Neural cell (in vitro differentiated cells): Measurements from ENCODE around the gene RNF144B. TPM values are rescaled to one million over a fixed set of nuclear protein-coding genes. Genes with fewer than 3 reads are reported as not detected.

Source experiments
- H2AFZ ChIP-seq: fragments of 200-600, 300-800 bp; sonication (generic), shearing (Covaris generic); 2 replicates; pipeline ENCODE4 v1.6.0; 2014; ENCODE audit warnings: low read depth, mild to moderate bottlenecking, antibody characterized with exemption, low read length, moderate library complexity
- H3F3A ChIP-seq: fragments of 200-600 bp; shearing (Covaris generic); 2 replicates; pipeline ENCODE4 v1.6.1; 2016; ENCODE audit warnings: mild to moderate bottlenecking, moderate library complexity, mixed read lengths, antibody characterized with exemption, low read length; ENCODE audit not compliant: insufficient read depth, poor library complexity, severe bottlenecking
- H3K27ac ChIP-seq: fragments of 200-600, 300-800 bp; sonication (generic), shearing (Covaris generic); 2 replicates; pipeline ENCODE4 v1.5.1; 2014; ENCODE audit warnings: mild to moderate bottlenecking, low read length, moderate library complexity
- H3K27me3 ChIP-seq: fragments of 300-800, 200-600 bp; sonication (generic), shearing (Covaris generic); 2 replicates; pipeline ENCODE4 v1.6.0; 2014; ENCODE audit warnings: mild to moderate bottlenecking, low read depth, low read length, moderate library complexity; ENCODE audit not compliant: insufficient read depth
- H3K36me3 ChIP-seq: fragments of 300-800, 200-600 bp; sonication (generic), shearing (Covaris generic); 2 replicates; pipeline ENCODE4 v1.5.1; 2014; ENCODE audit warnings: mild to moderate bottlenecking, antibody characterized with exemption, low read length, moderate library complexity; ENCODE audit not compliant: insufficient read depth
- H3K4me2 ChIP-seq: fragments of 300-800, 200-600 bp; sonication (generic), shearing (Covaris generic); 2 replicates; pipeline ENCODE4 v1.6.0; 2014; ENCODE audit warnings: mild to moderate bottlenecking, low read length
- H3K4me3 ChIP-seq: fragments of 300-800, 200-600 bp; sonication (generic), shearing (Covaris generic); 2 replicates; pipeline ENCODE4 v1.5.1; 2014; ENCODE audit warnings: mild to moderate bottlenecking, low read length, moderate library complexity
- H3K79me2 ChIP-seq: fragments of 200-600 bp; shearing (Covaris generic); replicated peaks from 2 replicates; pipeline ENCODE4 v1.6.0; 2014; ENCODE audit warnings: mild to moderate bottlenecking, low read length, moderate library complexity; ENCODE audit not compliant: insufficient read depth
- H3K9ac ChIP-seq: fragments of 300-800, 200-600 bp; sonication (generic), shearing (Covaris generic); 2 replicates; pipeline ENCODE4 v1.6.1; 2016; ENCODE audit warnings: mild to moderate bottlenecking, low read length, mixed read lengths
- H3K9me2 ChIP-seq: fragments of 200-600 bp; shearing (Covaris generic); 2 replicates; pipeline ENCODE4 v1.6.1; 2016; ENCODE audit warnings: mild to moderate bottlenecking, low read length, mixed read lengths; ENCODE audit not compliant: insufficient read depth
- H3K9me3 ChIP-seq: fragments of 200-600, 300-800 bp; sonication (generic), shearing (Covaris generic); 2 replicates; pipeline ENCODE4 v1.6.1; 2016; ENCODE audit warnings: mild to moderate bottlenecking, mixed run types, low read length, moderate library complexity, mixed read lengths
- H4K20me1 ChIP-seq: fragments of 200-600 bp; shearing (Covaris generic); 2 replicates; pipeline ENCODE4 v1.6.1; 2016; ENCODE audit warnings: mild to moderate bottlenecking, mixed run types; ENCODE audit not compliant: insufficient read depth
- CTCF ChIP-seq: fragments of 450-650 bp; IDR thresholded peaks from 2 replicates; pipeline ENCODE4 v1.5.1; 2014; ENCODE audit warnings: antibody characterized with exemption, mild to moderate bottlenecking, moderate library complexity; ENCODE audit not compliant: poor library complexity, severe bottlenecking
- EP300 ChIP-seq: fragments of 450-650 bp; conservative IDR thresholded peaks from 2 replicates; pipeline ENCODE4 v1.6.1; 2014; ENCODE audit warnings: antibody characterized with exemption, mild to moderate bottlenecking, moderate library complexity; ENCODE audit not compliant: poor library complexity, severe bottlenecking
- EZH2 ChIP-seq: fragments of 200-600, 300-800 bp; shearing (Covaris generic), sonication (generic); IDR thresholded peaks from 2 replicates; pipeline ENCODE4 v1.6.1; 2014; ENCODE audit warnings: antibody characterized with exemption, low read length, borderline replicate concordance, mild to moderate bottlenecking; ENCODE audit not compliant: insufficient read depth, poor library complexity, severe bottlenecking
- MXI1 ChIP-seq: fragments of 450-650 bp; conservative IDR thresholded peaks from 2 replicates; pipeline ENCODE4 v1.6.1; 2014; ENCODE audit warnings: antibody characterized with exemption, mild to moderate bottlenecking; ENCODE audit not compliant: poor library complexity, severe bottlenecking
- POLR2AphosphoS5 ChIP-seq: IDR thresholded peaks from 2 replicates; pipeline ENCODE4 v1.6.1; 2012
- RAD21 ChIP-seq: fragments of 450-650 bp; conservative IDR thresholded peaks from 2 replicates; pipeline ENCODE4 v1.6.1; 2014; ENCODE audit warnings: antibody characterized with exemption, mild to moderate bottlenecking, moderate library complexity
- REST ChIP-seq: IDR thresholded peaks from 2 replicates; pipeline ENCODE4 v1.6.1; 2012; ENCODE audit warnings: borderline replicate concordance
- SMC3 ChIP-seq: fragments of 450-650 bp; conservative IDR thresholded peaks from 2 replicates; pipeline ENCODE4 v1.6.1; 2014; ENCODE audit warnings: antibody characterized with exemption, mild to moderate bottlenecking, moderate library complexity; ENCODE audit not compliant: poor library complexity
- TAF1 ChIP-seq: IDR thresholded peaks from 2 replicates; pipeline ENCODE4 v1.6.1; 2012; ENCODE audit warnings: low read depth
- polyA plus RNA-seq: library from polyadenylated mRNA; depleted of rRNA; stranded (reverse); fragments of >200 nt; gene quantifications from 2 replicates; pipeline ENCODE4 v1.2.3, GENCODE V29; 2014

RNF144B gene
- polyA plus RNA-seq, 1 donor from 2014 or later, result 0.15 TPM

GRCh38 chr6:18390476-18390875, 3.3 kb downstream of the RNF144B start:
- Histone ChIP-seq H3K36me3 (no peaks in the 10 kb centered on the region), H3K4me3 (no peak overlapping the region), H3K9ac (no peak overlapping the region), H4K20me1 (no peaks in the 10 kb centered on the region), H3K9me2 (no peaks in the 10 kb centered on the region), H3K4me2 (no peak overlapping the region), H2AFZ (no peak overlapping the region), H3K27me3 (peaks cover 29% of the 10 kb centered on the region), H3K9me3 (no peaks in the 10 kb centered on the region), H3K27ac (no peak overlapping the region), H3F3A (no peaks in the 10 kb centered on the region), H3K79me2 (no peaks in the 10 kb centered on the region)
- TF ChIP-seq SMC3 (no peak), POLR2AphosphoS5 (no peak)

- Histone ChIP-seq H3K79me2 (no peaks in the 10 kb centered on the region), H3K4me3 (no peak overlapping the region), H2AFZ (no peak overlapping the region), H3K9me2 (no peaks in the 10 kb centered on the region), H4K20me1 (no peaks in the 10 kb centered on the region), H3K36me3 (no peaks in the 10 kb centered on the region), H3K27ac (no peak overlapping the region), H3K27me3 (peaks cover 29% of the 10 kb centered on the region), H3K9ac (no peak overlapping the region), H3F3A (no peaks in the 10 kb centered on the region), H3K9me3 (no peaks in the 10 kb centered on the region), H3K4me2 (no peak overlapping the region)
- no peak for TF ChIP-seq MXI1
- no peak for TF ChIP-seq REST
- TF ChIP-seq CTCF, result no peak
- TF ChIP-seq EZH2, result no peak
- no peak for TF ChIP-seq EP300
- no peak for TF ChIP-seq SMC3
- no peak for TF ChIP-seq POLR2AphosphoS5
Measured at GRCh38 chr6:18391023-18391422, 3.9 kb downstream of the RNF144B start.

DNA sequence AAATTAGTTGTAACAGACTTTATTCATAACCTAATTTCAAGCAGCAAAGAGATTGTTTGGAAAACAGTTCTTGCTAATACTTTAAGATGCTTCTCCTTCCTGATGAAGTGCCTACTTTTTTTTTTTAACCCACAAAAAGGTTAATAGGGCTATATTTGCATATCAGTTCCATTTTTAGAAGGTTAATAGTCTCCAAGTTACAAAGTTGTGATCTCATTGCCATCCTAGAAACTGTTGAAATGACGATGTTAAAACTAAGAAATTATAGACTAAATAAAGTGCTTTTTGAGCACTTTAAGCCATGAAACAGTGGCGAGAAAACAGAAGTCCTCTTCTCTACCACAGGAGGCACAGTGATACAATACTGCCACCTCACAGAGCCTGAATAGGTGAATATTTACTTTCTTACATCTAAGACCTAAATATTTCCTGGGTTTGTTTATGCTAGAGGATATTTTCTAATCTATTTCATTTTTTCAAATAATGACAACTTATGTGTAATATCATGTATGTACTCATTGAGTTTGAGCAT, 5.3 kb downstream of the RNF144B start:
- Histone ChIP-seq H4K20me1 (no peaks in the 10 kb centered on the region), H3K79me2 (no peaks in the 10 kb centered on the region), H3K9me3 (no peaks in the 10 kb centered on the region), H3K4me2 (no peak overlapping the region), H2AFZ (no peak overlapping the region), H3K36me3 (no peaks in the 10 kb centered on the region), H3K27ac (no peak overlapping the region), H3K4me3 (no peak overlapping the region), H3K27me3 (peaks cover 28% of the 10 kb centered on the region), H3F3A (no peaks in the 10 kb centered on the region), H3K9ac (no peak overlapping the region), H3K9me2 (no peaks in the 10 kb centered on the region)
- TF ChIP-seq EP300 (no peak), EZH2 (no peak), REST (no peak), MXI1 (no peak), POLR2AphosphoS5 (no peak), CTCF (no peak), SMC3 (no peak), TAF1 (no peak), RAD21 (no peak)
